ENCODE results near the gene ZNF341. TPM values are rescaled to one million over a fixed set of nuclear protein-coding genes. Genes with fewer than 3 reads are reported as not detected.
A peak's percentile ranks its signal among the peaks of the same experiment; 100 is the strongest.

Gene ZNF341
- total RNA-seq, 1 experiment from 2014 or later = 1.5 TPM

GRCh38 chr20:33793011-33793931, 61.5 kb downstream of the ZNF341 start:
- Histone ChIP-seq H3K36me3 (no peaks in the 10 kb centered on the region; the same call in 1 of the 2 replicates), H3K4me3 (no peak overlapping the region), H3K9me3 (no peaks in the 10 kb centered on the region), H3K27me3 (no peaks in the 10 kb centered on the region)
- peak; percentile 60 for DNase-seq

- no peak for DNase-seq
- Histone ChIP-seq H3K27me3 (no peaks in the 10 kb centered on the region), H3K9me3 (no peaks in the 10 kb centered on the region), H3K4me3 (no peak overlapping the region), H3K36me3 (no peaks in the 10 kb centered on the region)
Observed at GRCh38 chr20:33796263-33796906, 64.6 kb downstream of the ZNF341 start.

- H3K27me3 ChIP-seq = no peaks in the 10 kb centered on the region
- H3K4me3 ChIP-seq = no peak overlapping the region
- no peaks in the 10 kb centered on the region for H3K9me3 ChIP-seq
- DNase-seq = no peak
- H3K36me3 ChIP-seq = no peaks in the 10 kb centered on the region
Observed at GRCh38 chr20:33796907-33797544, 65.2 kb downstream of the ZNF341 start.

GRCh38 chr20:33798444-33798843, 66.6 kb downstream of the ZNF341 start:
- DNase-seq = no peak
- no peaks in the 10 kb centered on the region for H3K9me3 ChIP-seq
- no peaks in the 10 kb centered on the region for H3K27me3 ChIP-seq
- no peaks in the 10 kb centered on the region for H3K36me3 ChIP-seq
- no peak overlapping the region for H3K4me3 ChIP-seq

GRCh38 chr20:33803921-33804337, 72.1 kb downstream of the ZNF341 start:
- Histone ChIP-seq H3K36me3 (no peaks in the 10 kb centered on the region), H3K9me3 (no peaks in the 10 kb centered on the region), H3K27me3 (no peaks in the 10 kb centered on the region), H3K4me3 (no peak overlapping the region)
- peak; percentile 42 for DNase-seq

GRCh38 chr20:33808388-33808787, 76.6 kb downstream of the ZNF341 start:
- H3K27me3 ChIP-seq = no peaks in the 10 kb centered on the region
- no peak for DNase-seq
- no peaks in the 10 kb centered on the region for H3K36me3 ChIP-seq
- no peak overlapping the region for H3K4me3 ChIP-seq
- H3K9me3 ChIP-seq = no peaks in the 10 kb centered on the region

- no peaks in the 10 kb centered on the region for H3K9me3 ChIP-seq
- 0 out of 2 replicates have a peak, but pooled peaks cover 4% of the 10 kb centered on the region for H3K36me3 ChIP-seq
Observed at GRCh38 chr20:33810259-33810658, 78.5 kb downstream of the ZNF341 start.

GRCh38 chr20:33810885-33811775, 79.3 kb downstream of the ZNF341 start, which contains the start of gene CHMP4B:
CHMP4B (plus strand) TSS chr20:33811348; CDS start chr20:33811469, 121 bp downstream.
- peak; percentile 98 for DNase-seq
- no peaks in the 10 kb centered on the region for H3K27me3 ChIP-seq
- H3K9me3 ChIP-seq = no peaks in the 10 kb centered on the region
- peaks cover 8% of the 10 kb centered on the region for H3K36me3 ChIP-seq
- H3K4me3 ChIP-seq = peak within 1 kb of the TSS; percentile 85

More at GRCh38 chr20:33810259-33810658, 78.5 kb downstream of the ZNF341 start:
- Histone ChIP-seq H3K4me3 (no peak overlapping the region), H3K27me3 (no peaks in the 10 kb centered on the region)
- no peak for DNase-seq

- Histone ChIP-seq H3K4me3 (peak overlapping the region; percentile 85), H3K9me3 (no peaks in the 10 kb centered on the region), H3K27me3 (no peaks in the 10 kb centered on the region), H3K36me3 (peaks cover 8% of the 10 kb centered on the region)
- no peak for DNase-seq
Observed at GRCh38 chr20:33811776-33812151, 80.0 kb downstream of the ZNF341 start.

GRCh38 chr20:33812152-33812849, 80.5 kb downstream of the ZNF341 start:
- DNase-seq = peak; percentile 73
- peaks cover 8% of the 10 kb centered on the region for H3K36me3 ChIP-seq
- H3K9me3 ChIP-seq = no peaks in the 10 kb centered on the region
- H3K4me3 ChIP-seq = peak overlapping the region; percentile 85
- H3K27me3 ChIP-seq = no peaks in the 10 kb centered on the region

GRCh38 chr20:33812908-33813462, 81.2 kb downstream of the ZNF341 start:
- no peak for DNase-seq
- H3K36me3 ChIP-seq = peaks cover 8% of the 10 kb centered on the region
- no peaks in the 10 kb centered on the region for H3K27me3 ChIP-seq
- peak overlapping the region; percentile 85 for H3K4me3 ChIP-seq
- no peaks in the 10 kb centered on the region for H3K9me3 ChIP-seq

GRCh38 chr20:33814238-33814712, 82.5 kb downstream of the ZNF341 start:
- H3K27me3 ChIP-seq = no peaks in the 10 kb centered on the region
- peaks cover 8% of the 10 kb centered on the region for H3K36me3 ChIP-seq
- no peaks in the 10 kb centered on the region for H3K9me3 ChIP-seq
- no peak for DNase-seq
- H3K4me3 ChIP-seq = no peak overlapping the region

GRCh38 chr20:33815671-33816070, 83.9 kb downstream of the ZNF341 start:
- Histone ChIP-seq H3K9me3 (no peaks in the 10 kb centered on the region), H3K36me3 (peaks cover 8% of the 10 kb centered on the region), H3K4me3 (no peak overlapping the region), H3K27me3 (no peaks in the 10 kb centered on the region)
- DNase-seq = no peak

GRCh38 chr20:33816191-33816590, 84.4 kb downstream of the ZNF341 start:
- no peak for DNase-seq
- Histone ChIP-seq H3K27me3 (no peaks in the 10 kb centered on the region), H3K4me3 (no peak overlapping the region), H3K36me3 (peaks cover 8% of the 10 kb centered on the region), H3K9me3 (no peaks in the 10 kb centered on the region)

- Histone ChIP-seq H3K36me3 (peaks cover 8% of the 10 kb centered on the region), H3K4me3 (no peak overlapping the region), H3K9me3 (no peaks in the 10 kb centered on the region), H3K27me3 (no peaks in the 10 kb centered on the region)
- DNase-seq = no peak
Observed at GRCh38 chr20:33817411-33817810, 85.6 kb downstream of the ZNF341 start.
